ENCODE data around the gene SLC16A4.
A peak's percentile ranks its signal among the peaks of the same experiment; 100 is the strongest.

SLC16A4 gene

GRCh38 chr1:110356379-110356778 is 34.4 kb downstream of the SLC16A4 start:
- no peak for DNase-seq

DNA sequence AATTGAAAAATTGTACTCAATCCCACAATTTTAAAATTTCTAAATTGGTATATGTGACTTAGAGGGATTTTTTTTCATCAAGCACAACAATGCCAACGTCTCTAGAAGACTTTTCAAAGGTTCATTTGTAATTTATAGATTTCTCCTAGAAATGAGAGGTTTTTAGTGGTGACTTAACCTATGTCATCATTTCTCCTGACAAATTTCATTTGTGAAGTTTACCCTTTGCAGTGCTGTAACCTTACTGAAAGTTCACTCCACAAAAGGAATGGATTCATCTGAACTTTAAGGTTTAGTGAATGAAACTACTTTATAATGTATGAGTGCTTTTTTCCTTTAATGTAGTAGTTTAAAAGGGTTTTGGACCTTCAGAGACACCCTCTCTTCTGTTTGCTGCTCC is 35.5 kb downstream of the SLC16A4 start:
- DNase-seq: no peak

GRCh38 chr1:110350360-110350759 is 40.5 kb downstream of the SLC16A4 start:
- DNase-seq: no peak

DNA sequence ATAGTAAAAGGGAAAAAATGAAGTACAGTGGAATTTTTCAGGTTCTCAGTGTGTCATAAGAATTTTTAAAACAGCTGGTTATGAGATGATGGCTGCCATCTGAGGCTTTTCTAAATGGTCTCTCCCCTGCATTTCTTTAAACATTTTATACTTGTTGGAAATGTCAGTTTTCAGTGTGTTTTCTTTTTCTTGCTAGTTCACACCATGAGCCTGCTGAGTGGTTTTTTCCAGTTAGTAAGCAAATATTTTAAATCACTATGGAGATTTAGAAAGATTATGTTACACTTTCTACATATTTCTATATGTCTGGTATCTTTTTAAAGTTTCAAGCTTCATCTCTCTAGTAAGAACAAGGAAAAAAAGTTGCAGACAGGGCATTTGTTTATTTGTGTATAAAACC is 42.1 kb downstream of the SLC16A4 start:
- DNase-seq: no peak

- no peak for DNase-seq
These were observed 42.8 kb downstream of the SLC16A4 start for GRCh38 chr1:110348050-110348449.

GRCh38 chr1:110347182-110347893 is 43.5 kb downstream of the SLC16A4 start:
- DNase-seq: no peak

- no peak for DNase-seq
These were observed 44.1 kb downstream of the SLC16A4 start for GRCh38 chr1:110346690-110347089.

GRCh38 chr1:110345480-110345879 is 45.3 kb downstream of the SLC16A4 start:
- no peak for DNase-seq

DNA sequence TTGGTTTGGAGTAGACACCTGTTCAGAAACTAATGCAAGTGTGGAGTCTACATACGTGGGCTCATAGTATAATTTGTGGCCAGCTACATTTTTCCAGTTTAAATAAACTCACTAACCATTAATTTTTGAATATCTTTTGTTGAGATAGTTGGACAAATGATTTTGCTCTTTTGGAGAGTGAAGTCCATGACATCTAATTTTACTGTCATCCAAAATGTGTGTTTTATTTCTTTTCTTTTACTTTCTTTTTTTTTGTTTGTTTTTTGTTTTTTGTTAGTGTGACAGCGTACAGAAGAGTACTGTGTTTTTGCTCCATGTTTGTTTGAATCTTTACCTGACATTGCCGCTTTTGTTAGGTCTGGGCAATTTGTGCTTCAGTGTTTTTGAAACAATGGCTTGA is 46.7 kb downstream of the SLC16A4 start:
- DNase-seq: no peak

DNA sequence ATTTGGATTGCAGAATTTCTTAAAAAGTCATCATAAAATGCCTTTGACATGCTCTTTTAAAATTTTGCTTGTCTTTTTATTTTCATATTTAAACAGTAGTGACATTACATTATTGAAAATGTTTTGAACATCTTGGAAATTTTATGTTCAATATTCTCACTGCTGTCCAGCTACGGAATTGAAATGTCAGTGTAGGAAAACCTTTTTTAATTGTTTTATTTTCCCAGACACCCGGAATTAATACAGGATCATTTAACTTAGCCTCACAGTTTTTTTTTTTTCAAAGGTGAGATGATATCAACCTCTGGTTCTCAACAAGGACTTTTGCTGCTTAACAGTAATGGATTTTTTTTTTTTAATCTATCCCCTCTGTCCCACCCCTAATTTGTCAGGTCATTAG is 47.6 kb downstream of the SLC16A4 start:
- DNase-seq: no peak

DNA sequence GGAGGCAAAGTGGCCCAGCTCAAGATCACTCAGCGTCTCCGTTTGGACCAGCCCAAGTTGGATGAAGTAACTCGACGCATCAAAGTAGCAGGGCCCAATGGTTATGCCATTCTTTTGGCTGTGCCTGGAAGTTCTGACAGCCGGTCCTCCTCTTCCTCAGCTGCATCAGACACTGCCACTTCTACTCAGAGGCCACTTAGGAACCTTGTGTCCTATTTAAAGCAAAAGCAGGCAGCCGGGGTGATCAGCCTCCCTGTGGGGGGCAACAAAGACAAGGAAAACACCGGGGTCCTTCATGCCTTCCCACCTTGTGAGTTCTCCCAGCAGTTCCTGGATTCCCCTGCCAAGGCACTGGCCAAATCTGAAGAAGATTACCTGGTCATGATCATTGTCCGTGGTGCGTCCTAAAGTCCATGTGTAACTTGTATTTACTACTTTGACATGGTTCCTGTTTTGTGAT is 48.9 kb downstream of the SLC16A4 start:
- no peak for DNase-seq

GRCh38 chr1:110341146-110341871 is 49.5 kb downstream of the SLC16A4 start:
- no peak for DNase-seq

GRCh38 chr1:110340207-110340468 is 50.7 kb downstream of the SLC16A4 start:
- peak in 2 of 14 donors; percentile 16 to 35 for DNase-seq

DNA sequence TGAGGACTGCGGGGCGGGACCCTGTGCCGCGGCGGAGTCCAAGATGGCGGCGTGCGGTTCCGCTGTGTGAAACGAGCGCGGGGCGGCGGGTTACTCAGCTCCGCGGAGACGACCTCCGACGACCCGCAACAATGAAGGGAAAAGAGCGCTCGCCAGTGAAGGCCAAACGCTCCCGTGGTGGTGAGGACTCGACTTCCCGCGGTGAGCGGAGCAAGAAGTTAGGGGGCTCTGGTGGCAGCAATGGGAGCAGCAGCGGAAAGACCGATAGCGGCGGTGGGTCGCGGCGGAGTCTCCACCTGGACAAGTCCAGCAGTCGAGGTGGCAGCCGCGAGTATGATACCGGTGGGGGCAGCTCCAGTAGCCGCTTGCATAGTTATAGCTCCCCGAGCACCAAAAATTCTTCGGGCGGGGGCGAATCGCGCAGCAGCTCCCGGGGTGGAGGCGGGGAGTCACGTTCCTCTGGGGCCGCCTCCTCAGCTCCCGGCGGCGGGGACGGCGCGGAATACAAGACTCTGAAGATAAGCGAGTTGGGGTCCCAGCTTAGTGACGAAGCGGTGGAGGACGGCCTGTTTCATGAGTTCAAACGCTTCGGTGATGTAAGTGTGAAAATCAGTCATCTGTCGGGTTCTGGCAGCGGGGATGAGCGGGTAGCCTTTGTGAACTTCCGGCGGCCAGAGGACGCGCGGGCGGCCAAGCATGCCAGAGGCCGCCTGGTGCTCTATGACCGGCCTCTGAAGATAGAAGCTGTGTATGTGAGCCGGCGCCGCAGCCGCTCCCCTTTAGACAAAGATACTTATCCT is 51.2 kb downstream of the SLC16A4 start:
- peak in 3 of 14 donors; percentile 59 to 73 (median 71) for DNase-seq

GRCh38 chr1:110338886-110339406 is 51.9 kb downstream of the SLC16A4 start, which contains the start of gene RBM15:
Gene RBM15 (plus strand): TSS chr1:110339377. CDS start chr1:110339406, 29 bp downstream.
- peak; percentile 80 to 100 (median 99) for DNase-seq

DNA sequence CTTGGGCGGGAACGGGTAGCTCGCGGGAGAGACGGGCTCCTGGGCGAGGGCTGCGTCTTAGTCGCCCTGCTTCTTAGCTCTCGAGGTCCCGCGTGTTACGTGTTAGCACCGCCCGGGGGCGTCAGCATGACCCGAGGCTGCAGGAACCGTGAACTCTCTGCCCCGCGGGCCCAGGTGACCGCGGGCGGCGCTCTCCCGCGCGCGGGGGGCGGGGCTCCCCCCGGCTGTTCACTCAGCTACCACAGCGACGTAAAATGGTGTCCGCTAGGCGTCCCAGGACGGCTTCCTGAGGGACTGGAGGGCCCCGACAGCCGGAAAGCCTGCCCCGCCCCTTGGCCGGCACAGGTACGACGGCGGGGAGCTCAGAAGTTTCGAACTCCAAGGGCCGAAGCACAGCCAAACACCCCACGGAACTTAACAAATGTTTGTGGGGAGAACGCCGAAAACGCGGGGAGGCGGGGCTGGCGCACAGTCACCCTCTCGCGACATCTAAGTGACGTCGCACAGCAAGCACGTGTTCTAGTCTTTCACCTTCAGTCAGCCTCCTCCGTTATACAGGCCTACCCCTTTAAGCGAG is 52.4 kb downstream of the SLC16A4 start:
- peak in 11 of 14 donors; percentile 84 to 100 (median 97) for DNase-seq

DNA sequence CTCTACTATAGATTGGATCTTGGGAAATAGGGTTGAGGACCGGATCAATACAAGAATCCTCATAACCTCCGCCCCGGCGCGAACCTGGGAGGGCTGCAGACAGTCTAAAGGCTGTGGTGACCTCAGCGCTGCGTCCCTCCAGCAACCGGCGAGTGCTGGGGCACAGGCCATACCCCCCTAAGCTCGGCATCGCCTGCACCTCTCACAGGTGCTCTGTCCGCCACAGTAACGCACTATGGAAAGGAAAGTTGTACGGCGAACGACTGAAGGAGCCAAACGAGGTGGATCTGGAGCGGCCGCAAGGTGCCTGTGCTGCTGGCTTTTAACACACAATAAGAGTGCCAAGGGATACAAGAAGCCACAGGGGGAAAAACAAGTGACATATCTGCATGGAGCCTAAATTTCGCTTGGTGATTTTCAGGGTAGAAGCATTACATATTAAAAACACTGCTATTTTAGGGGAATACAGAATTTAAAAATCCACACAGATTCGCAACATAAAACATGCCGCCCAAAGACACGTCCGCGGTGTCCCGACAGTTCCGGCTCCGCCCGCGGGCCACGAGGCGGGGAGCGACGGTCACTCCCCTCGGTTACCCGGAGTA is 53.0 kb downstream of the SLC16A4 start:
- DNase-seq: peak in 9 of 14 donors; percentile 20 to 64 (median 56)

- DNase-seq: no peak
These were observed 54.4 kb downstream of the SLC16A4 start for GRCh38 chr1:110336300-110337039.

DNA sequence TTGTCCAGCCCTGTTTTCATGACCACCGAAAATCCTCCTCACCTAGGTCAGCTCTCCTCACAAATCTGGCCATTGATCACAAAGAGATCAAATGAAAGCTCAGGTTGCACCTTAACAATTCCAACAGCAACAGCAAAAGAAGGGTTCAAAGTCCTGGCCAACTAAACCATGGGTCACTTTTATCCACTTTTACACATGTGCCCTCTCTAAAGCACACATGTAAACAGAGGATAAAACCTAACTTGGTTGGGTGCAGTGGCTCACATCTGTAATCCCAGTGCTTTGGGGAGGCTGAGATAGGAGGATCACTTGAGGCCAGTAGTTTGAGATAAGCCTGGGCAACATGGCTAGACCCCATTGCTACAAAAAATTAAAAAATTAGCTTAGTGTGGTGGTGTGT is 55.6 kb downstream of the SLC16A4 start:
- DNase-seq: no peak

GRCh38 chr1:110328700-110329099 is 62.1 kb downstream of the SLC16A4 start:
- DNase-seq: no peak

DNA sequence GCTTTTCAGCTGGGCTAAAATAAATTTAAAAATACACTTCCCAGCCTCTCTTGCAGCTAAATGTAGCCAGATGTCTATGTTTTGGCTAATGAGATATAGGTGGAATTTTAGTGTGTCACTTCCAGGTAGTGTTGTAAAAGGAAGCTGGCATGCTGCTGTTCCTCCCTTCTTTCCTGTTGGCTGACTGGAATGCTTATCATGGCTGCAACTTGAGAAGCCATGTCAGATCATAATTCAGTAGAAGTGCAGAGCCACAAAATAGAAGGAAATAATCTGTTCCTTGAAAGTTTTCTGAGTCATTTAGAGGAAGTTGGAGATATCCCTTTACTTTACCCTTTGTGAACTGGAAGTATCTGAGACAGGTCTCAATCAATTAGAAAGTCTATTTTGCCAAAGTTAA is 62.6 kb downstream of the SLC16A4 start:
- DNase-seq: no peak

Measured in C1 segment of cervical spinal cord (tissue), 14 donors.